Motor neuron (in vitro differentiated cells): ENCODE measurements around the gene ASXL3. TPM values are rescaled to one million over a fixed set of nuclear protein-coding genes. Genes with fewer than 3 reads are reported as not detected.

Experiments used
- ATAC-seq, 8 experiments: fragments of 200-7000 bp; cut with Tn5 transposase; replicated peaks in 6 of 8; 2 replicates each; pipeline ENCODE4 v1.8.0; 2021; ENCODE audit warnings: mild to moderate bottlenecking in 8 of 8, moderate library complexity in 8 of 8
- H3K27ac ChIP-seq, 2 donors: fragments of 250-450 bp; sonication (Bioruptor Pico); 2 replicates each; pipeline ENCODE4 v1.9.0; 2021; ENCODE audit warnings: antibody characterized with exemption in 2 of 2, mild to moderate bottlenecking in 2 of 2, moderate library complexity in 1 of 2
- H3K4me1 ChIP-seq, 2 donors: fragments of 250-450 bp; sonication (Bioruptor Pico); replicated peaks in 1 of 2; 2 replicates each; pipeline ENCODE4 v1.6.1; 2021; ENCODE audit warnings: antibody characterized with exemption in 2 of 2, mild to moderate bottlenecking in 2 of 2, moderate library complexity in 1 of 2
- H3K4me3 ChIP-seq, 5 donors: fragments of 250-450 bp; sonication (Bioruptor Pico); 2 replicates each; pipeline ENCODE4 v1.9.0; 2021; ENCODE audit warnings: antibody characterized with exemption in 5 of 5, mild to moderate bottlenecking in 5 of 5, moderate library complexity in 4 of 5
- WGBS, 10 experiments: fragments of 450-650 bp; shearing (Covaris generic); methylation state at CpG; one replicate each; pipeline ENCODE4 v1.0.0; 2022; 5-methylcytosine and 5-hydroxymethylcytosine counted together
- in situ Hi-C, 9 experiments: fragments of 400-800 bp; cut with MboI; loops; one replicate each; pipeline ENCODE4 v1.15.0; 2021; ENCODE audit warnings: low sequenced_read_pairs in 9 of 9, low pct_unique_long_range_greater_than_20kb in 2 of 9; ENCODE audit not compliant: unreplicated experiment in 9 of 9
- total RNA-seq, 8 experiments: library from RNA; unstranded; fragments of 300-600 nt; gene quantifications; 2 replicates each; pipeline versions ENCODE4 v1.2.3 to v1.2.4, GENCODE V29; 2022

Gene ASXL3
- 10 to 100 TPM in 5 of 8 experiments, 1 to 10 TPM in 2, under 1 TPM in 1; 0.31 to 50.1 (median 21.0) TPM for total RNA-seq

GRCh38 chr18:33577685-33578517 is at the start of gene ASXL3:
TSS of gene ASXL3 (plus strand) at chr18:33578219. CDS start at chr18:33578632, 413 bp downstream.
- Histone ChIP-seq H3K4me1 (peaks cover 0 to 31% of the 10 kb centered on the region in 2 donors), H3K4me3 (peak within 1 kb of the TSS; percentile 67 to 98 (median 89)), H3K27ac (peak within 1 kb of the TSS; percentile 93 to 97)
- ATAC-seq: peak; percentile 66 to 82 (median 77)
- in situ Hi-C loops: no loop called here
- WGBS, 10 experiments: 0 to 13% (median 0%) methylated on average over 1 to 4 of the region's 103 CpGs; no CpG with 5 or more reads in 4 of the 10 experiments

- in situ Hi-C loops: no loop called here
- no peak overlapping the region for H3K4me3 ChIP-seq
- ATAC-seq: no peak
- 0 to 100% (median 75%) methylated on average over 1 of the region's 1 CpG; no CpG with 5 or more reads in 2 of the 10 experiments for WGBS, 10 experiments
- H3K4me1 ChIP-seq: no peaks in the 10 kb centered on the region
- H3K27ac ChIP-seq: no peak overlapping the region
Observed at GRCh38 chr18:33532978-33533377, 45.0 kb upstream of the ASXL3 start.

DNA sequence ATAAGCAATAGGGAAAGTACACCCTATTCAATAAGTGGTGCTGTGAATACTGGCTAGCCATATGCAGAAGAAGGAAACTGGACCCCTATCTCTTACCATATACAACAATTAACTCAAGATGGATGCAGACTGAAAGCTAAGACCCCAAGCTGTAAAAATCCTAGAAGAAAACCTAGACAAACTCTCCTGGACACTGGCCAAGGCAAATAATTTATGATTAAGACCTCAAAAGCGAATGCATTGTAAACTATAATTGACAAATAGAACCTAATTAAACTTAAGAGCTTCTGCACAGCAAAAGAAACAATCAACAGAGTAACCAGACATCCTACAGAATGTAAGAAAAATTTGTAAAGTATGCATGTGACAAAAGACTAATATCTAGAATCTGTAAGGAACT is 41.1 kb upstream of the ASXL3 start:
- H3K4me1 ChIP-seq: peaks cover 0 to 5% of the 10 kb centered on the region in 2 donors
- H3K27ac ChIP-seq: no peak overlapping the region
- in situ Hi-C loops: no loop called here
- no peak overlapping the region for H3K4me3 ChIP-seq
- WGBS, 10 experiments: 17 to 100% (median 89%) methylated on average over 1 of the region's 1 CpG; no CpG with 5 or more reads in 3 of the 10 experiments
- no peak for ATAC-seq

DNA sequence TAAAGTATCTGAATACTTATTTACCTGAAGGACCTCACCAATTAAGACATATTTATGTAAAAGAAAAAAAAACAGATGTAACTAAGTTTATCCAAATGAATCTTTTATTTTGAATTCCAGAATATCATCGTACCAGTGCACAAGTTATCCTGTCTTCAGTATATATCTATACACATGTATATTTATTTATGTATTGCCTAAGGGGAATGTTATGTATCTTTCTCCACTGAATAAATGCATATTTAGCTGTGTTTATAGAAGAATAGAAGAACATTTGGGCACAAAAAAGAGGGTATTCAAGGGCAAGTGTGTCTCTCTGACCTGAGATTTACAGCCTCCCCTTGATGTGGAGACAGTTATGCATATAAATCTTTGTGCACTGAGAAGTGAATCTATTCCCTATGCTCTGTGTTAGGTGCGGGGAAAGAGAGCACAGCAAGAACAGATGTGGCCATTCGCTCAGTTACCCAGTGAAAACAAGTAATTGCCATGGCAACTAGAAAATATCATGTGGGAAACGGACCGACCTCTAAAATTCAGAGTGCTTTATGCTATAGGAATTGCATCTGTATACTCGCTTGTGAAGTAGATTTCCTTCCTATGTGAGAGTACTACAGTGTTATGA is 39.5 kb upstream of the ASXL3 start:
- 0 to 62% (median 27%) methylated on average over 2 to 5 of the region's 6 CpGs; no CpG with 5 or more reads in 1 of the 10 experiments for WGBS, 10 experiments
- Histone ChIP-seq H3K27ac (no peak overlapping the region), H3K4me3 (no peak overlapping the region), H3K4me1 (peaks cover 0 to 5% of the 10 kb centered on the region in 2 donors)
- peak; percentile 44 to 97 (median 84) for ATAC-seq
- in situ Hi-C loops: no loop called here

DNA sequence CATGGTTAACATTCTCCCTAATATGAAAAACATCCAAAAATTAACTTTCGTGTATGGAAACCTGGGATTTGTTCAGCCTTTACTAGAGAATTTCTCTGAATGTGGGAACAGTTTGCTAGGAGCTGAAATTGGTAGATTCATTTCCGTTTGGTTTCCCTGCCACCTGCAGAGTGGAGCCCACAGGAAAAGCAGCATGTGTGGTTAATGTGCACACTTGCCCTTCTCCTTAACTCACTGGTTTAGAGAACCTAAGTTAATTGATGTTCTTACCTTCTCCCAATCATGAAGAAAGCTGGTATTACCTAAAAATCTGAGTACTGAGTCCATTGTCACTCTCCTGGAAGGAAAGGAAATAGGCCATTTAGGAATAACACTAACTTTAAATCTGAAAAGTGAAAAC is 37.6 kb upstream of the ASXL3 start:
- no peak for ATAC-seq
- no peak overlapping the region for H3K27ac ChIP-seq
- H3K4me3 ChIP-seq: no peak overlapping the region
- H3K4me1 ChIP-seq: peaks cover 0 to 5% of the 10 kb centered on the region in 2 donors
- 0 to 100% (median 81%) methylated on average over 1 to 2 of the region's 2 CpGs; no CpG with 5 or more reads in 2 of the 10 experiments for WGBS, 10 experiments
- in situ Hi-C loops: no loop called here

DNA sequence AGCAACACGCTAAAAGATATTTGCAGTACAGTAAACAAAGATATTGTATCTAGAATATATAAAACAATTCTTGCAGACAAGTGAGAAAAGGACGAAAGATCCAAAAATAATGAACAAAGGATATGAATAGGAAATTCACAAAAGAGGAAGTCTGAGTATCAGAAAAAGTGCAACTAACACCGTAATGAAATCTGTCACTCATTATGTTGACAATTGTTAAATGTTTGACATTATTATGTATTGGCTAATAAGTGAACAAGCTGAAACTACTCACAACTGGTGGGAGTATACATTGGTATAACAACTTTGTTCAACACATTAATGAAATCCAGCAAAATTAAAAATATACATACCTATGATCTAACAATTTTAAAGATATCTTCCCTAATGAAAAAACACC is 36.7 kb upstream of the ASXL3 start:
- 0 to 100% (median 91%) methylated on average over 2 to 3 of the region's 3 CpGs for WGBS, 10 experiments
- H3K27ac ChIP-seq: no peak overlapping the region
- in situ Hi-C loops: no loop called here
- no peak overlapping the region for H3K4me3 ChIP-seq
- peaks cover 0 to 5% of the 10 kb centered on the region in 2 donors for H3K4me1 ChIP-seq
- no peak for ATAC-seq

DNA sequence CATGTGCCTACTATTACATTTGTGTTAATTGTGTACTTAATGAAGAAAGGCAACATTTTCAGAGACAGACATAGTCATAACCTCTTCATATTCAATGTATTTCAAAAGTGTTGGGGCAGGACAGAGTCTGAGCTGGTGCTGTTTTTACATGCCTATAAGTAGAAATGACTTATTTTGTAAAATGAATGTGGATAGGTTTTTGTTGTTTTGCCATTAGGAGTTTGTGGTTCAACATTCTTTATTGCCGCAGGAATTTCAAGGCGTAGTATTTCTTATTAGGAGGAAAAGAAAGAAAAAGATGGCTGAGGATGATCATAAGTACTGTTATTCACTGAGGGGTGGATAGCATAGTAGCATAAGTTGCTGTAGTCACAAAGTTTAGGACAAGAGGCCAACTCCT is 21.2 kb upstream of the ASXL3 start:
- WGBS, 10 experiments: 28 to 100% (median 93%) methylated on average over 2 of the region's 2 CpGs; no CpG with 5 or more reads in 3 of the 10 experiments
- no peak overlapping the region for H3K27ac ChIP-seq
- H3K4me3 ChIP-seq: no peak overlapping the region
- in situ Hi-C loops: no loop called here
- ATAC-seq: no peak
- peaks cover 0 to 3% of the 10 kb centered on the region in 2 donors for H3K4me1 ChIP-seq

DNA sequence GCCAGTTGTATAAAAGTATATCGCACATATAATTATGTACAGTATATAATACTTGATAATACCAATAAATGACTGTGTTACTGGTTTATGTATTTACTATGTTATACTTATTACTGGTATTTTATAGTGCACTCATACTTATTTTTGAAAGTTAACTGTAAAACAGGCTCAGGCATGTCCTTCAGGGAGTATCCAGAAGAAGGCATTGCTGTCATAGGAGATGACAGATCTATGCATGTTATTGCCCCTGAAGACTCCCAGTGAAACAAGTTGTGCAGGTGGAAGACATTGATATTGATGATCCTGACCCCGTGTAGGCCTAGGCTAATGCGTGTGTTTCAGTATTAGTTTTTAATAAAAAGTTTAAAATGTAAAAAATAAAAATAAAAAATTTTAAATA is 20.3 kb upstream of the ASXL3 start:
- ATAC-seq: peak in 2 of 8 experiments; percentile 3 to 12
- no peak overlapping the region for H3K27ac ChIP-seq
- H3K4me1 ChIP-seq: peaks cover 0 to 3% of the 10 kb centered on the region in 2 donors
- in situ Hi-C loops: no loop called here
- WGBS, 10 experiments: 15 to 100% (median 76%) methylated on average over 2 to 3 of the region's 3 CpGs
- H3K4me3 ChIP-seq: no peak overlapping the region

DNA sequence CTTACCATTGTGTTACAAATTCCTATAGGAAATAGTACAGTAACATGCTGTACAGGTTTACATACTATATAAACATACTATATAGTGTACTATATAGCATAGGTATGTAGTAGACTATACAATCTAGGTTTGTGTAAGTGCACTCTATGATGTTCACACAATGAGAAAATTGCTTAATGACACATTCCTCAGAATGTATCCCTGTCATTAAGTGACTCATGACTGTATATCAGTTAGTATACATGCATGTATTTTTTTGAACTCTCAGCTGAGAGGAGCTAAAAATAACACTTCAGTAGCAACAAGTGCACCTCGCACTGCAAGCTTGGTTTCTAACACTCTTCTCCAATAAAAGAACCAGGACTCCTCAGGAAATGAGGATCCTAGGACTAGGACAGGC is 19.5 kb upstream of the ASXL3 start:
- ATAC-seq: peak in 3 of 8 experiments; percentile 5 to 32 (median 26)
- H3K4me1 ChIP-seq: peaks cover 0 to 3% of the 10 kb centered on the region in 2 donors
- H3K27ac ChIP-seq: no peak overlapping the region
- in situ Hi-C loops: no loop called here
- no peak overlapping the region for H3K4me3 ChIP-seq
- WGBS, 10 experiments: 50 to 100% (median 100%) methylated on average over 1 of the region's 1 CpG; no CpG with 5 or more reads in 5 of the 10 experiments

DNA sequence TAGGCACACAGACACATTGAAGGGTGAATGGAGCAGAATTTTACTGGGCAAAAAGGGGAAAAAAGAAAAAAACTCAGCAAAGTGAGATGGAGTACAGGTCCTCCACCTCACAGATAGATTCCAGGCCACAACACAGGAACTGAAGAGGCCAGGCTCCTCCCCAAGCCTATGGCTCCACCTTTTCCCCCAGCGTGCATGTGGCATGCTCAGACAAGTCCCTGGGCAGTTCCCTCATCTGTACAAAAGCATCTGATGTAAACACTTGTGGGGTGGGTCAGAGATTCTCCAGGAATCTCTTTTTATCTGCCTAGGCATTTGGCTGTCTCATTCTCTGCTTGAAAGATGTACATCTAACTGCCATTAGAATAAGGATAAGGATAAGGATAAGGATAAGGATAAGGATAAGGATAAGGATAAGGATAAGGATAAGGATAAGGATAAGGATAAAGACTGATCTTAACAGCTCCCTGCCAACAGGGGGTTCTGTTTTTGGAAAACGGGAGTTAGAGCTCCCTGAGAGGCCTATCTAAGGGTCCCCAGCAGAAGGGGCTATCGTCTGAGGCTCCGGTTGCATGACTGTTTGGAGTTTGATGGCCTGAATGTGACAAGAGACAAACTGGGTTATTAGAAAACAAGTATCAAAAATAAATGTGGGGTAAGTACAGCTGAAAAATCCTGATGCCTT is 17.2 kb upstream of the ASXL3 start:
- in situ Hi-C loops: no loop called here
- no peak overlapping the region for H3K4me3 ChIP-seq
- peak overlapping the region in 1 of 2 donors; percentile 16 for H3K27ac ChIP-seq
- H3K4me1 ChIP-seq: peaks cover 0 to 3% of the 10 kb centered on the region in 2 donors
- ATAC-seq: peak; percentile 85 to 100 (median 92)
- WGBS, 10 experiments: 0 to 95% (median 42%) methylated on average over 1 to 4 of the region's 4 CpGs

- WGBS, 10 experiments: 25 to 83% (median 71%) methylated on average over 1 of the region's 1 CpG; no CpG with 5 or more reads in 3 of the 10 experiments
Observed at GRCh38 chr18:33562741-33563140, 15.3 kb upstream of the ASXL3 start.

DNA sequence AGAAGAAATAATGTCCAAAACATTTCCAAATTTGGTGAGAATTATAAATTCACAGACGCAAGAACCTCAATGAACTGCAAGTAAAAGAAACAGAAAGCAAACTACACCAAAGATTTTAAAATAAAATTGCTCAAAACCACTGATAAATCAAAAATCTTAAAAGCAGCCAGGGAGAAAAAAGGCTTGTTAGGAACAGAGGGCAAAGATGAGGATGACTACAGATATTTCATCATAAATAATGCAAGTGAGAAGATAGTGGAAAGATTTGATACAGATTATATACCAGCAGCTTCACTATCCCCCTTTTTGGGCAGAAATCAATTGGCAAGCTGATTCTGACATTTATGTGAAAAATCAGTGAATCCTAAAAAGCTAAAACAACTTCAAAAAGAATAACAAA is 10.3 kb upstream of the ASXL3 start:
- Histone ChIP-seq H3K27ac (no peak overlapping the region), H3K4me3 (no peak overlapping the region), H3K4me1 (peaks cover 3 to 7% of the 10 kb centered on the region in 2 donors)
- no peak for ATAC-seq
- in situ Hi-C loops: no loop called here
- 44 to 100% (median 93%) methylated on average over 1 of the region's 1 CpG; no CpG with 5 or more reads in 1 of the 10 experiments for WGBS, 10 experiments

More at GRCh38 chr18:33562741-33563140, 15.3 kb upstream of the ASXL3 start:
- ATAC-seq: no peak
- H3K4me3 ChIP-seq: no peak overlapping the region
- H3K27ac ChIP-seq: no peak overlapping the region
- H3K4me1 ChIP-seq: peaks cover 0 to 3% of the 10 kb centered on the region in 2 donors
- in situ Hi-C loops: no loop called here
